ENCODE data around the gene ABTB2.

The ABTB2 gene

GRCh38 chr11:34305193-34305592 is 52.6 kb downstream of the ABTB2 start:
- CTCF ChIA-PET = interaction anchor here (1.0 kb wide), 1 partner anchor 10 kb away, joined by 4 read pairs; no protein-coding TSS in a partner anchor
- DNase-seq (ENCODE audit: extremely low spot score) = no peak
- TF ChIP-seq, protein P1, sequence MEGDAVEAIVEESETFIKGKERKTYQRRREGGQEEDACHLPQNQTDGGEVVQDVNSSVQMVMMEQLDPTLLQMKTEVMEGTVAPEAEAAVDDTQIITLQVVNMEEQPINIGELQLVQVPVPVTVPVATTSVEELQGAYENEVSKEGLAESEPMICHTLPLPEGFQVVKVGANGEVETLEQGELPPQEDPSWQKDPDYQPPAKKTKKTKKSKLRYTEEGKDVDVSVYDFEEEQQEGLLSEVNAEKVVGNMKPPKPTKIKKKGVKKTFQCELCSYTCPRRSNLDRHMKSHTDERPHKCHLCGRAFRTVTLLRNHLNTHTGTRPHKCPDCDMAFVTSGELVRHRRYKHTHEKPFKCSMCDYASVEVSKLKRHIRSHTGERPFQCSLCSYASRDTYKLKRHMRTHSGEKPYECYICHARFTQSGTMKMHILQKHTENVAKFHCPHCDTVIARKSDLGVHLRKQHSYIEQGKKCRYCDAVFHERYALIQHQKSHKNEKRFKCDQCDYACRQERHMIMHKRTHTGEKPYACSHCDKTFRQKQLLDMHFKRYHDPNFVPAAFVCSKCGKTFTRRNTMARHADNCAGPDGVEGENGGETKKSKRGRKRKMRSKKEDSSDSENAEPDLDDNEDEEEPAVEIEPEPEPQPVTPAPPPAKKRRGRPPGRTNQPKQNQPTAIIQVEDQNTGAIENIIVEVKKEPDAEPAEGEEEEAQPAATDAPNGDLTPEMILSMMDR (IDR thresholded peaks at IDR 0.05; ENCODE audit: control extremely low read depth, extremely low read depth, low read depth, missing control alignments) = no peak
- POLR2A ChIA-PET = no interaction called here

- ChIA-PET CTCF (interaction anchor here (0.9 to 1.1 kb wide), 2 partner anchors 10 to 20 kb away, joined by 3 read pairs; no protein-coding TSS in a partner anchor), POLR2A (interaction anchor here (0.5 kb wide), 1 partner anchor 302 kb away, joined by 4 read pairs; no protein-coding TSS in a partner anchor)
- DNase-seq (ENCODE audit: extremely low spot score) = no peak
- TF ChIP-seq, protein P1 (IDR thresholded peaks at IDR 0.05; ENCODE audit: control extremely low read depth, extremely low read depth, low read depth, missing control alignments) = no peak
Observed at GRCh38 chr11:34303028-34303570, 54.7 kb downstream of the ABTB2 start.

DNA sequence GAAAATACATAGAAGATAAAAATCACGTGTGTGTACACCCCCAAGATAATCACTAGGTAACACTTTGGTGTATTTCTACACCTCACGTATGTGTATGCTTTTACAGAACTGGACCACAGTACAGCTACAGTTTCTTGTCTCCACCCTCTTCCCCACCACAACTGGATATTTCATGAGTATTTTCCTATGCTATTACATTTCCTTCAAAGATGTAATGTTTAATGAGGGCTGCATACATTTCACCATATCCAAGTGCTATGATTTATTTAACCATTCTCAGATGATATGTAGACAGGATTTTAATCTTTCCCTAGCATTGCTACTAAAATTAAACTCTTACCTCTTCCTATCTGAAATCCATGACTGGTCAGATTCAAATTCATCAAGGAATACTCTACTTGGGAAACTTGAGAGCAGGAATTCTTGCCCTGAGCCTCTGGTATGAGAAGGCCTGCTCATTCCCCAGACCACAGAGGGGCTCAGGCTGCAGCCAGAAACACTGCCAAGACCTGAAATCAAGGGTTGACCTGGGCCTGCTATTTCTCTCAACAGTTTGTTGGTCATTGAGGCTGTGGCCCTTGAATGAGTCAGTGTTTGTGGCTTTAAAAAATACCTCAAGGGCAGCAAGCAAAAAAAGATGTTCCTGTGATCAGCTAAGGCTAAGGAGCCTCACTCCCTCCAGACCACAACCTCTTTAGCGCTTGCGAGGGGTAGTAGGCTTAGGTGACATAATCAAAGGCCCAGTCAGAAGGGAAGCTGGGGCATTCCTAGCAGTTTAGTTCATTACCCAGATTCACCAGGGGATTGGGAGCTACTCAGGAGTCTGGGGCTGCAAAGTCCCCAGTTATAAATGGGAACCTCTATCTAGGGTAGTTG is 55.5 kb downstream of the ABTB2 start:
- ChIA-PET CTCF (interaction anchor here (0.9 to 1.6 kb wide), 4 partner anchors 11 to 128 kb away, joined by 3 to 5 read pairs (median 3); no protein-coding TSS in a partner anchor), POLR2A (interaction anchor here (0.5 kb wide), 1 partner anchor 302 kb away, joined by 4 read pairs; no protein-coding TSS in a partner anchor)
- peak; percentile 55 for DNase-seq (ENCODE audit: extremely low spot score)
- TF ChIP-seq, protein P1 (IDR thresholded peaks at IDR 0.05; ENCODE audit: control extremely low read depth, extremely low read depth, low read depth, missing control alignments) = no peak

DNA sequence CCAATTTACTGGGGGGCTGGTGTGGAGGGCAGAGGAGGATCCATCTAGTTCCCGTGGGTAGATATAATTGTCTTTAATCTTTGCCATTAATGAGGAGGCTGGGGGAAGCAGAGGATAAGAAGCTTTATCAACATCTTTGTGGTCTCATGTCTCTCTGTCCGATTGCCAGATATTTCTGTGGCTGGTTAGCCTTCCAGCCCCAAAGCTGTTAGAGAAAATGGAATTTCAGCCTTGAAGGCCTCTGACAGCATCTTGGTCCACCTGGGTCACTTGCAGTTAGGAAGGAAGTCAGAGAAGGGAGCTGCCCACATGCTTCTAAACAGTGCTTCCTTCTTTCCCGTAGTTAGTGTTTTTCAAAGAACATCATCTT is 56.9 kb downstream of the ABTB2 start:
- TF ChIP-seq, protein P1 (IDR thresholded peaks at IDR 0.05; ENCODE audit: control extremely low read depth, extremely low read depth, low read depth, missing control alignments) = no peak
- POLR2A ChIA-PET = no interaction called here
- CTCF ChIA-PET = interaction anchor here (0.8 to 1.7 kb wide), 8 partner anchors 10 to 314 kb away, joined by 3 to 5 read pairs (median 3); no protein-coding TSS in a partner anchor
- DNase-seq (ENCODE audit: extremely low spot score) = no peak

- TF ChIP-seq, protein P1 (IDR thresholded peaks at IDR 0.05; ENCODE audit: control extremely low read depth, extremely low read depth, low read depth, missing control alignments) = no peak
- CTCF ChIA-PET = interaction anchor here (0.8 to 1.7 kb wide), 9 partner anchors 9 to 313 kb away, joined by 3 to 5 read pairs (median 3); no protein-coding TSS in a partner anchor
- no peak for DNase-seq (ENCODE audit: extremely low spot score)
- POLR2A ChIA-PET = no interaction called here
Observed at GRCh38 chr11:34300026-34300925, 57.5 kb downstream of the ABTB2 start.
